ENCODE results near the gene NF2.
"Not testable (repeated sequence)": the region's sequence is repeated elsewhere in the genome, so short reads cannot be mapped to it uniquely, and the experiment has no call there.

The NF2 gene

DNA sequence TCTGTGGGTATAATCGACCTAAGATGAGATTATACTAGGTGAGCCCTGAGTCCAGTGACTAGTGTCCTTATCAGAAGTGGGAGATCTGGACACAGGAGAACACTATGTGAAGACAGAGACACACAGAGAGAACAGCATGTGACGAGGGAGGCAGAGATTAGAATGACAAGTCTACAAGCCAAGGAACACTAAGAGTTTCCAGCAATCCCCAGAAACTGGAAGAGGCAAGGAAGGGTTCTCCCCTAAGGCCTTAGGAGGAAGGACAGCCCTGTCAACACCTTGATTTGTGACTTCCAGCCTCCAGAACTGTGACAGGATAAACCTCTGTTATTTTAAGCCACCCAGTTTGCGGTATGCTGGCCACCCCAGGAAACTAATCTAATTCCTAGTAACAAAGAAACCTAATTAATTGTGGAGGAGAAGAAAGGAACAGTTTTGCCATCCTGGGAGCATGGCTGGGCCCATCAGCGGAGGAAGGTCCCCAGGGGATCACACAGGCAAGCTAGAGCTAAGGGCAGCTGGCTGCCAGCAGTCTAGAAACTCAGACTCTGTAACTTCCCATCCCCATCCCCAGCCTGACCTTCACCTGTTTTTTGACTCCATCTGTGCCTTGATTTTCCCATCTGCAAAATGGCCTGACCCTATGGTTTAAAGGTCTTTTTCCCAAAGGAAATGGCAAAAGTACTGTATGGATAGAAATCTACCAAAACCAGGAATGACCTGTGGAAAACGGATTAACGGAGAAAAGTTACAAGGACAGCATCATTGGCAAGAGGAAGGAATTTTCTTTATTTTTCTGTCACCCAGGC is 39.6 kb upstream of the NF2 start:
- no peaks in the 10 kb centered on the region for H3K9me3 ChIP-seq (ENCODE audit: severe bottlenecking)
- no peak overlapping the region for H3K4me3 ChIP-seq (ENCODE audit: severe bottlenecking)
- no peaks in the 10 kb centered on the region for H3K4me1 ChIP-seq (ENCODE audit: insufficient read depth, poor library complexity, severe bottlenecking)
- no peaks in the 10 kb centered on the region for H3K27me3 ChIP-seq (ENCODE audit: insufficient read depth, poor library complexity, severe bottlenecking)
- DNase-seq (ENCODE audit: low spot score) (no peak), ATAC-seq (ENCODE audit: low read depth) (no peak)
- H3K27ac ChIP-seq (ENCODE audit: poor library complexity, severe bottlenecking): no peak overlapping the region
- TF ChIP-seq, protein P1, sequence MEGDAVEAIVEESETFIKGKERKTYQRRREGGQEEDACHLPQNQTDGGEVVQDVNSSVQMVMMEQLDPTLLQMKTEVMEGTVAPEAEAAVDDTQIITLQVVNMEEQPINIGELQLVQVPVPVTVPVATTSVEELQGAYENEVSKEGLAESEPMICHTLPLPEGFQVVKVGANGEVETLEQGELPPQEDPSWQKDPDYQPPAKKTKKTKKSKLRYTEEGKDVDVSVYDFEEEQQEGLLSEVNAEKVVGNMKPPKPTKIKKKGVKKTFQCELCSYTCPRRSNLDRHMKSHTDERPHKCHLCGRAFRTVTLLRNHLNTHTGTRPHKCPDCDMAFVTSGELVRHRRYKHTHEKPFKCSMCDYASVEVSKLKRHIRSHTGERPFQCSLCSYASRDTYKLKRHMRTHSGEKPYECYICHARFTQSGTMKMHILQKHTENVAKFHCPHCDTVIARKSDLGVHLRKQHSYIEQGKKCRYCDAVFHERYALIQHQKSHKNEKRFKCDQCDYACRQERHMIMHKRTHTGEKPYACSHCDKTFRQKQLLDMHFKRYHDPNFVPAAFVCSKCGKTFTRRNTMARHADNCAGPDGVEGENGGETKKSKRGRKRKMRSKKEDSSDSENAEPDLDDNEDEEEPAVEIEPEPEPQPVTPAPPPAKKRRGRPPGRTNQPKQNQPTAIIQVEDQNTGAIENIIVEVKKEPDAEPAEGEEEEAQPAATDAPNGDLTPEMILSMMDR (IDR thresholded peaks at IDR 0.05; ENCODE audit: poor library complexity, severe bottlenecking): no peak
- H3K36me3 ChIP-seq (ENCODE audit: low read depth): peaks cover 65% of the 10 kb centered on the region

DNA sequence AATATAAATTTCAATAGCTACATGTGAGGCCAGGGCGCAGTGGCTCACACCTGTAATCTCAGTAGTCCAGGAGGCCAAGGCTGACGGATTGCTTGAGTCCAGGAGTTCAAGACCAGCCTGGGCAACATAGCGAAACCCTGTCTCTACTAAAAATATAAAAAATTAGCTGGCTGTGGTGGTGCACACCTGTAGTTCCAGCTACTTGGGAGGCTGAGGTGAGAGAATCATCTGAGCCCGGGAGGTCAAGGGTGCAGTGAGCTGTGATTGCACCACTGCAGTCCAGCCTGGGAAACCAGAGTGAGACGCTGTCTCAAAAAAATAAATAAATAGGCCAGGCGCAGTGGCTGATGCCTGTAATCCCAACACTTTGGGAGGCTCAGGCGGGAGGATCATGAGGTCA is 36.9 kb upstream of the NF2 start:
- DNase-seq (ENCODE audit: low spot score); H3K27ac ChIP-seq (ENCODE audit: poor library complexity, severe bottlenecking); H3K27me3 ChIP-seq (ENCODE audit: insufficient read depth, poor library complexity, severe bottlenecking); H3K9me3 ChIP-seq (ENCODE audit: severe bottlenecking); ATAC-seq (ENCODE audit: low read depth); H3K4me1 ChIP-seq (ENCODE audit: insufficient read depth, poor library complexity, severe bottlenecking); H3K4me3 ChIP-seq (ENCODE audit: severe bottlenecking): not testable (repeated sequence)
- H3K36me3 ChIP-seq (ENCODE audit: low read depth): peaks cover 49% of the 10 kb centered on the region

DNA sequence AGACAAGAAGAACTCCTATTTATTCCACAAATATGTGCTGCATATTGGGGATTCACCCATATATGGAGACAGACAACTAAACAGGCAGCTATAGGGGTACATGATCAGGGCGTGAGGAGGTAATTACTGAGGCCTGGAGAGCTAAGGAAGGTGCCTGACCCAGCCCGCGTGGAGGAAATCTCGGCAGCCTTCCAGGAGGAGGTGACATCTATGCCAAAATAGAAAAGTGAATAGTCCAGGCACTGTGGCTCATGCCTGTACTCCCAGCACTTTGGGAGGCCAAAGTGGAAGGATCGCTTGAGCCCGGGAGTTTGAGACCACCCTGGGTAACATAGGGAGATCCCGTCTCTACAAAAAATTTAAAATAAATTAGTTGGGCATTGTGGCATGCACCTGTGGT is 36.1 kb upstream of the NF2 start:
- Histone ChIP-seq H3K36me3 (ENCODE audit: low read depth) (peaks cover 40% of the 10 kb centered on the region), H3K9me3 (ENCODE audit: severe bottlenecking) (no peaks in the 10 kb centered on the region), H3K4me1 (ENCODE audit: insufficient read depth, poor library complexity, severe bottlenecking) (no peaks in the 10 kb centered on the region), H3K4me3 (ENCODE audit: severe bottlenecking) (no peak overlapping the region), H3K27me3 (ENCODE audit: insufficient read depth, poor library complexity, severe bottlenecking) (no peaks in the 10 kb centered on the region), H3K27ac (ENCODE audit: poor library complexity, severe bottlenecking) (no peak overlapping the region)
- DNase-seq (ENCODE audit: low spot score) (no peak), ATAC-seq (ENCODE audit: low read depth) (no peak)
- TF ChIP-seq, protein P1 (IDR thresholded peaks at IDR 0.05; ENCODE audit: poor library complexity, severe bottlenecking): no peak

DNA sequence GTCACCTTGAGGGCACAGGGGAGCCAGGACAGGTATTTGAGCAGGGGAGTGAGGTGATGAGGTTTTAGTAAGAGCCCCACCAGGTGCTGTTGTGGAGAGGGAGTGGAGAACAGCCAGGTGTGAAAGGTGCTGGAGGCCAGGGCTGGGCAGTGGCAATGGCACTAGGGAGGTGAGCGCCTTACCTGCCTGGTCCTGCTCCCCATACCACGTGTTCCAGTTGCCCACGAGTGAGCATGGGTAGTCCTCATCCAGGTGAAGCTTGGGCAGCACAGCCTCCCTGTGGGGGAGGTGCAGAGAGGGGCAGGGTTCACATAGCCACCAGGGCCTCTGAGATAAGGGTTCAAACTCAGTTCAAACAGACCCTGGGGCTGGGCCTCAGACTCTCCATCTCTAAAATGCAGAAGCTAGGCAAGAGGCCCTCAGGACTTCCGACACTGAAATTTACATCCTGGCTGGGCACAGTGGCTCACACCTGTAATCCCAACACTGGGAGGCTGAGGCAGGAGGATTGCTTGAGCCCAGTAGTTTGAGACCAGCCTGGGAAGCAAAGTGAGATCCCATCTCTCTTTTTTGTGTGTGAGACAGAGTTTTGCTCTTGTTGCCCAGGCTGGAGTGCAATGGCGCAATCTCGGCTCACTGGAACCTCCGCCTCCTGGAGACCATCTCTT is 34.3 kb upstream of the NF2 start:
- Histone ChIP-seq H3K36me3 (ENCODE audit: low read depth) (peaks cover 30% of the 10 kb centered on the region), H3K4me1 (ENCODE audit: insufficient read depth, poor library complexity, severe bottlenecking) (no peaks in the 10 kb centered on the region), H3K4me3 (ENCODE audit: severe bottlenecking) (no peak overlapping the region), H3K27ac (ENCODE audit: poor library complexity, severe bottlenecking) (no peak overlapping the region), H3K9me3 (ENCODE audit: severe bottlenecking) (no peaks in the 10 kb centered on the region), H3K27me3 (ENCODE audit: insufficient read depth, poor library complexity, severe bottlenecking) (no peaks in the 10 kb centered on the region)
- TF ChIP-seq, protein P1 (IDR thresholded peaks at IDR 0.05; ENCODE audit: poor library complexity, severe bottlenecking): no peak
- DNase-seq (ENCODE audit: low spot score) (no peak), ATAC-seq (ENCODE audit: low read depth) (no peak)

DNA sequence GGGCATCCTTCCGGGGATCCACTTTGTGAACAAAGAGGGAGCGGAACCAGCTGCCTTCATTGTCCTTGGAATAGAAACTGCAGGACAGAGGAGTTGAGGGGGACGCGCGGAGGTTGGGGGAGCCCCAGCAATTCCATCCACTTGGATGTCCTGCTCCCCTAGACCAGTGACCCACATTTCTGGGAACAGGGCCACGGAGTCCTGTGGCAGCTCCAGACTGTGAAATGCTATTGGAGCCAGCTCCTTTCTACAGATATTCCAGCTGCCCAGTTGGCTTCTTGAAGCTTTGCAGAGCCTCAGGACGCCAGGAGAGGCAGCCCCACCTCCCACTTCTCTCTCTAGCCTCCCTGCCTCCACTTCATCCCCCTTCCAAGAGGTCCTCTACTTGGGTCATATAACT is 33.0 kb upstream of the NF2 start:
- Histone ChIP-seq H3K27me3 (ENCODE audit: insufficient read depth, poor library complexity, severe bottlenecking) (no peaks in the 10 kb centered on the region), H3K9me3 (ENCODE audit: severe bottlenecking) (no peaks in the 10 kb centered on the region)

More for the DNA sequence above, 33.0 kb upstream of the NF2 start:
- TF ChIP-seq, protein P1 (IDR thresholded peaks at IDR 0.05; ENCODE audit: poor library complexity, severe bottlenecking): no peak
- no peak for ATAC-seq (ENCODE audit: low read depth)
- no peak overlapping the region for H3K4me3 ChIP-seq (ENCODE audit: severe bottlenecking)
- no peaks in the 10 kb centered on the region for H3K4me1 ChIP-seq (ENCODE audit: insufficient read depth, poor library complexity, severe bottlenecking)
- peaks cover 27% of the 10 kb centered on the region for H3K36me3 ChIP-seq (ENCODE audit: low read depth)
- H3K27ac ChIP-seq (ENCODE audit: poor library complexity, severe bottlenecking): no peak overlapping the region
- no peak for DNase-seq (ENCODE audit: low spot score)
